ENCODE measurements around the gene SYNM.

The SYNM gene

GRCh38 chr15:99084965-99085364 lies 19.9 kb upstream of the SYNM start:
- DNase-seq (ENCODE audit: low read depth) = no peak
- no peak overlapping the region for H3K4me3 ChIP-seq (ENCODE audit: low read depth, low read length)

DNA sequence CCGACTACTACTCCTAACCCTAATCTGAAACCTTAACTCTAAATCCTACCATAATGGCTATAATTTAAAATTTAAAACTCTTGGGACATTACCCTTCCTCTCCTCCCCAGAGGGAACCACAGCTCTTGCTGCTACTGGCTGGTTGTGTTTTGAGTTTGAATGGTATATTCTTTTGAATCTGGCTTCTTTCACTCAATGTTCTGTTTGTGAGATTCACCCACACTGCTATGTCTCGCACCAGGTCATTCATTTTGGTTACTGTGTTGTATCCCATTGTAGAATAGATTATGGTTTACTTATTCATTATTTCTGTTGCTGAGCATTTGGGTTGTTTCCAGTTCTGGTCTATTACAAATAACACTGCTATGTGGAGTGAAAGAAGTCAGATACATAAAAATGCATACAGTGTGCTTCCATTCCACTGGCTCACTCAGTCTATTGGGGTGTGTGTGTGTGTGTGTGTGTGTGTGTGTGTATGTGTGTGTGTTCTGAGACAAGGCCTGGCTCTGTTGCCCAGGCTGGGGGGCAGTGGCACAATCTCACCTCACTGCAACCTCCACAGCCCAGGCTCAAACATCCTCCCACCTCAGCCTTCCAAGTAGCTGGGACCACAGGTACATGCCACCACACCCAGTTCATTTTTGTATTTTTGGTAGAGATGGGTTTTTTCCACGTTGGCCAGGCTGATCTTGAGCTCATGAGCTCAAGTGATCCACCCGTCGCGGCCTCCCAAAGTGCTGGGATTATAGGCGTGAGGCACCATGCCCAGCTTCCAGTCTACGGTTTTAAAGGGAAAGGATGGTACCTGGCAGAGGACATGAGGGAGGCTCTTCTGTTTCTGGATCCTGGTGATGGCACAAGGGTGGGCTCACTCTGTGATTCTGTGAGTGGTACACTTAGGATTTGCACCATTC lies 19.2 kb upstream of the SYNM start:
- H3K4me3 ChIP-seq (ENCODE audit: low read depth, low read length) = no peak overlapping the region
- peak; percentile 36 for DNase-seq (ENCODE audit: low read depth)

DNA sequence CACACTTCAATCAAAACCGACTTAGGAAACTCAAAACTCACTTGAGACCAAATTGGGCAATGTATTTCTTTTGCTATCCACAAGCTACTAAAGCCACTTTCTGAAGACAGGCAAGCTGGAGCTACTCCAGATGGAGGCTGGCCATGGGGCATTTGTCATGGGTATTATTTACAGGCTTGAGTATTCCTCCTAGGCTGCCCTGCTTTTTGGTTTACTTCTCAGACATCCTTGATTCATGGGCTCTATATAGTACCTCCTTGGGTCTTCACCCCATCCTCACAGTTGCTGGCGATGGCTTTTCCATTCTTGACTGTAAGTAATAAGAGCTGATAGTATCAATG lies 18.6 kb upstream of the SYNM start:
- H3K4me3 ChIP-seq (ENCODE audit: low read depth, low read length) = no peak overlapping the region

GRCh38 chr15:99087405-99087943 lies 17.4 kb upstream of the SYNM start:
- no peak for DNase-seq (ENCODE audit: low read depth)
- no peak overlapping the region for H3K4me3 ChIP-seq (ENCODE audit: low read depth, low read length)

More for the DNA sequence above, 18.6 kb upstream of the SYNM start:
- DNase-seq (ENCODE audit: low read depth) = no peak

DNA sequence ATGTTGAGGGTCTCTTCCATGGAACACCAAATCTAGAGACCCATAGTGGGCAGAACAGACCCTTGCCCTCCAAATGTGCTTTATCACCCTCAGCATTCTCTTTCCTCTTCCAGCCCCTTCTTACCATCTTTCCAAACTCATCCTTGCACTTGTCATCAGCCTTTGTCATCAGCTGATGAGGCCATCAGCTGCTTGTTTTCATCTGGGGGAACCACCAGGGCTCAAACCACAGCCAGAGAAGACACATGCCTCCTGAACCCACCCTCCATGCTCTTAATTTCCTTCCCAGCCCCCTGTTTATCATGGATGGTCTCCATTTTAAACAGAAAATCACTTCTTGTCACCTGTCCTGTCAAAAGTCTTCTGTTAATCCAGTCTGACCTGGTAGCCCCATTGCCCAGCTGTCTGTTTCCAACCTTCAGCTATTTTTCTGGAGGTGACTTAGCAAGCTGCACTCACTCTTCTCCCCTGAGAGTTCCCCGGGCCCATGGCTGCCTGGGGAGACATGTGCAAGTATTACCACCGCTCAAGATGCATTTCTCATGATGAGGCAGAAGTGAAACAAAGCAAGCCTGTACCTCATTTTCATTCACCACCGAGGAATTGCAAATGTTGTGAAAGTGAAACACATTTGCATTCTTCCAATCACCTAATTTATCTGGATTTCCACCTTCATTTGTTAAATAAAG lies 14.7 kb upstream of the SYNM start:
- H3K4me3 ChIP-seq (ENCODE audit: low read depth, low read length) = no peak overlapping the region

GRCh38 chr15:99090938-99091337 lies 13.9 kb upstream of the SYNM start:
- DNase-seq (ENCODE audit: low read depth) = no peak

More for the DNA sequence above, 14.7 kb upstream of the SYNM start:
- DNase-seq (ENCODE audit: low read depth) = no peak

DNA sequence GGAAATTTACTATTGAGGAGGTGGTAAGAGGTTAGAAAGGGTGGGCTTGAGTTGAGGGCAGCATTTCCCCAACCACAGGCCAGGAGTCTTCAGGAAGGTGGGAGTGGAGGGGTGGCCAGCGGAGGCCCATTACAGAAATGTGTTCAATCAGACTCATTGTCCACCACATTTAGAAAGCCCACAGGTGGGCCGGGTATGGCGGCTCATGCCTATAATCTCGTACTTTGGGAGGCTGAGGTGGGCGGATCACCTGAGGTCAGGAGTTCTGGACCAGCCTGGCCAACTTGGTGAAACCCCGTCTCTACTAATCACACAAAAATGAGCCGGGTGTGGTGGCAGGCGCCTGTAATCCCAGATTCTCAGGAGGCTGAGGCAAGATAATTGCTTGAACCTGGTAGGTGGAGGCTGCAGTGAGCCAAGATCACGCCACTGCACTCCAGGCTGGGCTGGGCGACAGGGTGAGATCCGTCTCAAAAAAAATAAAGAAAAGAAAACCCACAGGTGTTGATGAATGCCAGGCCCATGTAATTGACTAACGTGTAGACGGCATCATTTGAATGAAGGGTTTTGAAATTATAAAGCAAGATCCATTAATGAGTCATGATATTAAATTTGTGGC lies 12.2 kb upstream of the SYNM start:
- no peak for DNase-seq (ENCODE audit: low read depth)
- H3K4me3 ChIP-seq (ENCODE audit: low read depth, low read length) = no peak overlapping the region

More at GRCh38 chr15:99090938-99091337, 13.9 kb upstream of the SYNM start:
- H3K4me3 ChIP-seq (ENCODE audit: low read depth, low read length) = no peak overlapping the region

- H3K4me3 ChIP-seq (ENCODE audit: low read depth, low read length) = no peak overlapping the region
- DNase-seq (ENCODE audit: low read depth) = no peak
These were observed 9.3 kb upstream of the SYNM start for GRCh38 chr15:99095626-99096025.

- DNase-seq (ENCODE audit: low read depth) = no peak
- H3K4me3 ChIP-seq (ENCODE audit: low read depth, low read length) = no peak overlapping the region
These were observed 8.5 kb upstream of the SYNM start for GRCh38 chr15:99096173-99096893.

DNA sequence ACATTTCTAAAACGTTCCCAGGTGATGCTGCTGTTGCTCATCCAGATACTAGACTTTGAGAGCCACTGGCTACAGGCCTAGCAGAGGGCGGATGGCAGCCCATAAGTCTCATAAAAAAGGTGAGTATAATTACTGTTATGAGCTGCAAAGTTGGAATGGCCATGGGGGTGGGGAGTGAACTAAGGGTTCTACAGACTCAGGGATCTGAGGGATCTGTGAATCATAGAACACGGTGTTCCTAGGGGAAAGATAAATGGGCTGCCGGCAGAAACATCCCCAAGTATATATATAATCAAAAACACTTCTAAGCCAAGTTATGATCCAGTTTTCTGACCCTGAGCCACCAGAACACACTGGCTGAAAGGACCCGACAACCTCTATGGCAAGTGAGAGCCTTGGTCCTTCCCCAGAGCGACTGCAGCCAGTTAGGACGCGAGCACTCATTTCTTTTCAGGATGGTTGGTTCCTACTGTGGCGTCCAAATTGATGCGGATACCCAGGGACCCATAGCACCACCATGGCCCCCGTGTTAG lies 7.9 kb upstream of the SYNM start:
- no peak overlapping the region for H3K4me3 ChIP-seq (ENCODE audit: low read depth, low read length)
- no peak for DNase-seq (ENCODE audit: low read depth)

- DNase-seq (ENCODE audit: low read depth) = no peak
- H3K4me3 ChIP-seq (ENCODE audit: low read depth, low read length) = no peak overlapping the region
These were observed 7.2 kb upstream of the SYNM start for GRCh38 chr15:99097441-99098410.

- no peak for DNase-seq (ENCODE audit: low read depth)
- H3K4me3 ChIP-seq (ENCODE audit: low read depth, low read length) = no peak overlapping the region
These were observed 6.5 kb upstream of the SYNM start for GRCh38 chr15:99098426-99098825.

DNA sequence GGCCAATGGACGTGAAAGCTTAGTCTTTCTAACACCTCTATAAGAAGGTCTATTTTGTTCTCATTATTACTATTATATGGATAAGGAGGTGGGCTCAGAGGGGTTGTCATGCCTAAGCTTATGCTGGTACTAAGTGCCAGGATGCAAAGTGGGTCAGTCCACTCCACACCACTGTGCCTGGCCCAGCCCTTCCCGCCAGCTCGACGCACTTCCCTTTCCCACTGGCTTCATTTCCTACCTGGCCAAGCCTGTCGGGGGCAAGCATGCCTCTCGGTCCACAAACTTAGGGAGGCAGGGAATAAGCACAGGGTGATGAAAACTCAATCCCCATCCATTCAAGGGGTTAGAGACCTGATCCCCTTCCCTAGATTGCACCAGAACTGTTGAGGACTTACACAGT lies 5.9 kb upstream of the SYNM start:
- H3K4me3 ChIP-seq (ENCODE audit: low read depth, low read length) = no peak overlapping the region
- DNase-seq (ENCODE audit: low read depth) = no peak

DNA sequence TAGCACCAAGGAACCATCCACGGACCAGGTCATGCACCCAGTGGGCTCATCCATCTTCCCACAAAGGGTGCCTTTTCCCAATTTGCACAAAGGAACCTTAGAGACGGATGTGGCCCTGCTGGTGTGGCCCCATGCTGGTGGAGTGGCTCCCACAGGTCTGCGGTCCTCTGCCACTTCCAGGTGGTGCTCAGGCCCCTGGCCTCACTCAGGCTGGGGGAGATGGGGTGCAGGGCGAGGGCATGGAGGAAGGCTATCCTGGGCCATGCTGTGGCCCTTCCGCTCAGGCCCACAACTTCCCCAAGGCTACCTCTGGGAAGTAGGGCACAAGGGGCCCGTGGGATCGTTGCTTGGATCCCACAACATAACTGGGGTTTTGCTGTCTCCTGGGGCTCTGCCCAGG lies 5.2 kb upstream of the SYNM start:
- DNase-seq (ENCODE audit: low read depth) = no peak
- H3K4me3 ChIP-seq (ENCODE audit: low read depth, low read length) = no peak overlapping the region

GRCh38 chr15:99100245-99101173 lies 4.4 kb upstream of the SYNM start:
- DNase-seq (ENCODE audit: low read depth) = no peak

GRCh38 chr15:99101501-99101900 lies 3.4 kb upstream of the SYNM start:
- H3K4me3 ChIP-seq (ENCODE audit: low read depth, low read length) = no peak overlapping the region
- DNase-seq (ENCODE audit: low read depth) = no peak

More at GRCh38 chr15:99100245-99101173, 4.4 kb upstream of the SYNM start:
- peak overlapping the region; percentile 45 for H3K4me3 ChIP-seq (ENCODE audit: low read depth, low read length)
